ENCODE measurements around the gene S100A1.

S100A1 gene

DNA sequence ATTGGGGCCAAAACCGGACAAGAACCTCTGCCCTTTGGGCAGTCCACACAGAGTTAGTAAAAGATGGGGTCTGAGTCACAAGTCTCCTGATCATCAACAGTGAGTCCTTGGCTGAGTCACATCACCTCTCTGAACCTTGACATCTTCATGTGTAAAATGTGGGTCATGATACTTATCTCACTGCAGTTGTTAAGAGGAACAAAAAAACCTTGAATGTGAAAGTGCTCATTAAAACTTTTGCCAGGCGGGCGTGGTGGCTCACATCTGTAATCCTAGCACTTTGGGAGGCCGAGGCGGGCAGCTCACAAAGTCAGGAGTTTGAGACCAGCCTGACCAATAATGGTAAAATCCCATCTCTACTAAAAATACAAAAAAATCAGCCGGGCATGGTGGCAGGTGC, 31.0 kb upstream of the S100A1 start:
- Histone ChIP-seq H3K9me2 (replicated peaks; ENCODE audit: low read depth, low read length) (no peaks in the 10 kb centered on the region), H3K4me1 (ENCODE audit: insufficient read depth, low read length, poor library complexity, severe bottlenecking) (peaks cover 10% of the 10 kb centered on the region), H3K36me3 (ENCODE audit: insufficient read depth, low read length) (no peaks in the 10 kb centered on the region), H3K4me2 (ENCODE audit: low read depth, low read length, poor library complexity, severe bottlenecking) (no peak overlapping the region), H3K9ac (ENCODE audit: low read depth, low read length, poor library complexity, severe bottlenecking) (no peak overlapping the region), H3K9me3 (ENCODE audit: insufficient read depth, low read depth, low read length) (no peaks in the 10 kb centered on the region), H3K4me3 (ENCODE audit: low read length, poor library complexity, severe bottlenecking) (no peak overlapping the region), H3F3A (ENCODE audit: low read depth) (no peaks in the 10 kb centered on the region), H3K79me2 (ENCODE audit: insufficient read depth, low read length) (no peaks in the 10 kb centered on the region), H3K27me3 (ENCODE audit: insufficient read depth, low read length, poor library complexity, severe bottlenecking) (no peaks in the 10 kb centered on the region), H4K20me1 (ENCODE audit: insufficient read depth, low read length, poor library complexity, severe bottlenecking) (no peaks in the 10 kb centered on the region), H2AFZ (ENCODE audit: low read length) (no peak overlapping the region)
- TF ChIP-seq EZH2phosphoT487 (IDR thresholded peaks at IDR 0.05; ENCODE audit: borderline replicate concordance), result no peak
- TF ChIP-seq, protein P1, sequence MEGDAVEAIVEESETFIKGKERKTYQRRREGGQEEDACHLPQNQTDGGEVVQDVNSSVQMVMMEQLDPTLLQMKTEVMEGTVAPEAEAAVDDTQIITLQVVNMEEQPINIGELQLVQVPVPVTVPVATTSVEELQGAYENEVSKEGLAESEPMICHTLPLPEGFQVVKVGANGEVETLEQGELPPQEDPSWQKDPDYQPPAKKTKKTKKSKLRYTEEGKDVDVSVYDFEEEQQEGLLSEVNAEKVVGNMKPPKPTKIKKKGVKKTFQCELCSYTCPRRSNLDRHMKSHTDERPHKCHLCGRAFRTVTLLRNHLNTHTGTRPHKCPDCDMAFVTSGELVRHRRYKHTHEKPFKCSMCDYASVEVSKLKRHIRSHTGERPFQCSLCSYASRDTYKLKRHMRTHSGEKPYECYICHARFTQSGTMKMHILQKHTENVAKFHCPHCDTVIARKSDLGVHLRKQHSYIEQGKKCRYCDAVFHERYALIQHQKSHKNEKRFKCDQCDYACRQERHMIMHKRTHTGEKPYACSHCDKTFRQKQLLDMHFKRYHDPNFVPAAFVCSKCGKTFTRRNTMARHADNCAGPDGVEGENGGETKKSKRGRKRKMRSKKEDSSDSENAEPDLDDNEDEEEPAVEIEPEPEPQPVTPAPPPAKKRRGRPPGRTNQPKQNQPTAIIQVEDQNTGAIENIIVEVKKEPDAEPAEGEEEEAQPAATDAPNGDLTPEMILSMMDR (conservative IDR thresholded peaks at IDR 0.05; ENCODE audit: low read length), result no peak

- H3K4me1 ChIP-seq (ENCODE audit: insufficient read depth, low read length, poor library complexity, severe bottlenecking), result peaks cover 10% of the 10 kb centered on the region
- no peaks in the 10 kb centered on the region for H3K9me3 ChIP-seq (ENCODE audit: insufficient read depth, low read depth, low read length)
- H3K36me3 ChIP-seq (ENCODE audit: insufficient read depth, low read length), result no peaks in the 10 kb centered on the region
- H2AFZ ChIP-seq (ENCODE audit: low read length), result peak overlapping the region; percentile 81
- no peaks in the 10 kb centered on the region for H4K20me1 ChIP-seq (ENCODE audit: insufficient read depth, low read length, poor library complexity, severe bottlenecking)
- no peaks in the 10 kb centered on the region for H3K9me2 ChIP-seq (replicated peaks; ENCODE audit: low read depth, low read length)
- H3K79me2 ChIP-seq (ENCODE audit: insufficient read depth, low read length), result no peaks in the 10 kb centered on the region
- H3F3A ChIP-seq (ENCODE audit: low read depth), result no peaks in the 10 kb centered on the region
- no peaks in the 10 kb centered on the region for H3K27me3 ChIP-seq (ENCODE audit: insufficient read depth, low read length, poor library complexity, severe bottlenecking)
- H3K4me2 ChIP-seq (ENCODE audit: low read depth, low read length, poor library complexity, severe bottlenecking), result peak overlapping the region; percentile 72
- TF ChIP-seq EZH2phosphoT487 (IDR thresholded peaks at IDR 0.05; ENCODE audit: borderline replicate concordance), result no peak
- TF ChIP-seq, protein P1 (conservative IDR thresholded peaks at IDR 0.05; ENCODE audit: low read length), result no peak
- peak overlapping the region; percentile 72 for H3K9ac ChIP-seq (ENCODE audit: low read depth, low read length, poor library complexity, severe bottlenecking)
- H3K4me3 ChIP-seq (ENCODE audit: low read length, poor library complexity, severe bottlenecking), result peak overlapping the region; percentile 50
Observed at GRCh38 chr1:153598309-153599172, 29.7 kb upstream of the S100A1 start.

GRCh38 chr1:153599847-153600246, 28.4 kb upstream of the S100A1 start:
- Histone ChIP-seq H2AFZ (ENCODE audit: low read length) (no peak overlapping the region), H3K4me1 (ENCODE audit: insufficient read depth, low read length, poor library complexity, severe bottlenecking) (peaks cover 10% of the 10 kb centered on the region)

More at GRCh38 chr1:153599847-153600246, 28.4 kb upstream of the S100A1 start:
- Histone ChIP-seq H3K4me3 (ENCODE audit: low read length, poor library complexity, severe bottlenecking) (no peak overlapping the region), H4K20me1 (ENCODE audit: insufficient read depth, low read length, poor library complexity, severe bottlenecking) (no peaks in the 10 kb centered on the region), H3K9me2 (replicated peaks; ENCODE audit: low read depth, low read length) (no peaks in the 10 kb centered on the region), H3K36me3 (ENCODE audit: insufficient read depth, low read length) (no peaks in the 10 kb centered on the region), H3K9ac (ENCODE audit: low read depth, low read length, poor library complexity, severe bottlenecking) (no peak overlapping the region), H3K9me3 (ENCODE audit: insufficient read depth, low read depth, low read length) (no peaks in the 10 kb centered on the region), H3K4me2 (ENCODE audit: low read depth, low read length, poor library complexity, severe bottlenecking) (no peak overlapping the region), H3F3A (ENCODE audit: low read depth) (no peaks in the 10 kb centered on the region), H3K27me3 (ENCODE audit: insufficient read depth, low read length, poor library complexity, severe bottlenecking) (no peaks in the 10 kb centered on the region), H3K79me2 (ENCODE audit: insufficient read depth, low read length) (no peaks in the 10 kb centered on the region)
- TF ChIP-seq, protein P1 (conservative IDR thresholded peaks at IDR 0.05; ENCODE audit: low read length), result no peak
- no peak for TF ChIP-seq EZH2phosphoT487 (IDR thresholded peaks at IDR 0.05; ENCODE audit: borderline replicate concordance)

All from Loucy (cell line).